Endothelial cell of umbilical vein (primary cell): ENCODE results near the gene MLF2. TPM values are rescaled to one million over a fixed set of nuclear protein-coding genes. Genes with fewer than 3 reads are reported as not detected.

ENCODE experiments used
- BruUV-seq: library from RNA; stranded (reverse); fragments of 400-500 nt; replicated peaks from 2 replicates; lab custom pipeline; 2021; lab: Mats Ljungman, UMichigan
- CTCF ChIA-PET: fragments of 300-600, 350-600 bp; sonication (Branson Sonifier 250); formaldehyde crosslinking; loops from one replicate; lab custom pipeline; 2021; ENCODE audit warnings: antibody characterized with exemption, inconsistent platforms; lab: Charles Lee
- POLR2A ChIA-PET: fragments of 300-600, 350-600 bp; sonication (Branson Sonifier 250); formaldehyde crosslinking; loops from one replicate; lab custom pipeline; 2021; ENCODE audit warnings: antibody characterized with exemption, inconsistent platforms; lab: Charles Lee
- DNase-seq: peaks from one replicate; pipeline ENCODE4 v3.0.0-alpha.2; 2011; ENCODE audit warnings: low read depth, low spot score
- FAIRE-seq: peaks from 2 replicates; lab custom pipeline; 2011; peaks lifted over from hg19 to GRCh38; lab: Jason Lieb, UNC
- H2AFZ ChIP-seq: 2 replicates; pipeline ENCODE4 v1.6.0; 2012; ENCODE audit warnings: low read depth, low read length, control low read depth, inconsistent platforms
- H3K27ac ChIP-seq: 2 replicates; pipeline ENCODE4 v1.5.1; 2011; ENCODE audit warnings: low read depth, mild to moderate bottlenecking, control low read depth, low read length, moderate library complexity; ENCODE audit not compliant: insufficient read depth
- H3K27me3 ChIP-seq, 2 experiments: 2 replicates each; pipeline versions ENCODE4 v1.6.0 to v1.6.1; 2011; ENCODE audit warnings: low read length in 2 of 2, mixed read lengths in 1 of 2; ENCODE audit not compliant: control insufficient read depth in 2 of 2, insufficient read depth in 2 of 2
- H3K36me3 ChIP-seq, 2 experiments: 2 replicates in 1 of 2; 3 replicates in 1 of 2; pipeline ENCODE4 v1.5.1; 2011; ENCODE audit warnings: low read length in 2 of 2, mild to moderate bottlenecking in 1 of 2, moderate library complexity in 1 of 2; ENCODE audit not compliant: control insufficient read depth in 2 of 2, insufficient read depth in 2 of 2; ENCODE audit errors: extremely low read depth in 1 of 2
- H3K4me1 ChIP-seq: 3 replicates; pipeline ENCODE4 v1.5.1; 2011; ENCODE audit warnings: mild to moderate bottlenecking, low read length; ENCODE audit not compliant: control insufficient read depth, insufficient read depth; ENCODE audit errors: extremely low read depth
- H3K4me2 ChIP-seq: 2 replicates; pipeline ENCODE4 v1.6.1; 2011; ENCODE audit warnings: low read length, control low read depth, mixed read lengths; ENCODE audit not compliant: insufficient read depth
- H3K4me3 ChIP-seq, 3 experiments: fragments of 200-600 bp in 1 of 3; sonication (generic), shearing (Covaris generic) in 1 of 3; replicated peaks in 1 of 3; 2 replicates each; pipeline ENCODE4 v1.5.1; 2011 to 2016; ENCODE audit warnings: control low read depth in 3 of 3, low read length in 3 of 3, mild to moderate bottlenecking in 2 of 3, inconsistent platforms in 1 of 3, low read depth in 1 of 3, moderate library complexity in 1 of 3; ENCODE audit not compliant: insufficient read depth in 1 of 3
- H3K79me2 ChIP-seq: 2 replicates; pipeline ENCODE4 v1.6.0; 2012; ENCODE audit warnings: low read length, inconsistent platforms; ENCODE audit not compliant: control insufficient read depth, insufficient read depth
- H3K9ac ChIP-seq: replicated peaks from 2 replicates; pipeline ENCODE3; 2011; ENCODE audit warnings: low read length, control low read depth; ENCODE audit not compliant: insufficient read depth; ENCODE audit errors: extremely low read depth
- H3K9me1 ChIP-seq: replicated peaks from 3 replicates; pipeline ENCODE4 v1.6.0; 2011; ENCODE audit warnings: mild to moderate bottlenecking, low read length; ENCODE audit not compliant: control insufficient read depth, insufficient read depth; ENCODE audit errors: extremely low read depth
- H3K9me3 ChIP-seq: replicated peaks from 2 replicates; pipeline ENCODE4 v1.5.1; 2012; ENCODE audit warnings: low read length, inconsistent platforms; ENCODE audit not compliant: control insufficient read depth, insufficient read depth
- H4K20me1 ChIP-seq: replicated peaks from 2 replicates; pipeline ENCODE3; 2011; ENCODE audit warnings: mild to moderate bottlenecking, low read length; ENCODE audit not compliant: control insufficient read depth, insufficient read depth; ENCODE audit errors: extremely low read depth
- EZH2 ChIP-seq: IDR thresholded peaks from 2 replicates; pipeline ENCODE4 v1.6.1; 2012; ENCODE audit warnings: borderline replicate concordance, low read depth, mild to moderate bottlenecking, moderate library complexity, low read length, inconsistent platforms; ENCODE audit not compliant: severe bottlenecking
- FOS ChIP-seq: IDR thresholded peaks from 2 replicates; pipeline ENCODE4 v1.6.1; 2011; ENCODE audit warnings: mild to moderate bottlenecking, low read length, moderate library complexity, borderline replicate concordance; ENCODE audit not compliant: insufficient read depth
- GATA2 ChIP-seq: IDR thresholded peaks from 2 replicates; pipeline ENCODE4 v1.7.0; 2011; ENCODE audit warnings: low read depth, mild to moderate bottlenecking, moderate library complexity, mixed read lengths, low read length; ENCODE audit not compliant: insufficient read length, insufficient read depth
- JUN ChIP-seq: IDR thresholded peaks from 2 replicates; pipeline ENCODE4 v1.6.1; 2011; ENCODE audit warnings: borderline replicate concordance, low read depth; ENCODE audit not compliant: insufficient read length, insufficient read depth
- MYC ChIP-seq: IDR thresholded peaks from one replicate; pipeline ENCODE4 v1.6.1; 2011; ENCODE audit warnings: mild to moderate bottlenecking, low read depth, low read length
- POLR2A ChIP-seq: IDR thresholded peaks from 2 replicates; pipeline ENCODE4 v1.6.1; 2012; ENCODE audit warnings: low read depth, mild to moderate bottlenecking, control low read depth, low read length
- POLR2AphosphoS5 ChIP-seq: IDR thresholded peaks from 2 replicates; pipeline ENCODE4 v1.6.1; 2012; ENCODE audit warnings: low read depth, mild to moderate bottlenecking, control low read depth, low read length, moderate library complexity; ENCODE audit not compliant: insufficient read depth
- dilution Hi-C: fragments of 300-500 bp; cut with MboI; formaldehyde crosslinking; loops from one replicate; pipeline ENCODE4 v1.15.0; 2019; ENCODE audit warnings: low sequenced_read_pairs; ENCODE audit not compliant: extremely low pct_ligation_motif_present
- intact Hi-C: fragments of 100-400 bp; cut with micrococcal nuclease; formaldehyde crosslinking; loops from one replicate; pipeline ENCODE4 v1.10.0; 2022
- polyA plus RNA-seq, 4 experiments: library from polyadenylated mRNA; depleted of rRNA in 3 of 4; stranded (reverse) in 3 of 4; unstranded in 1 of 4; fragments of >200 nt; gene quantifications; 2 replicates each; pipeline versions ENCODE4 v1.2.1 to v1.2.3, GENCODE V29; 2011 to 2012; ENCODE audit warnings: missing spikeins in 1 of 4
- total RNA-seq: library from RNA; stranded (reverse); gene quantifications from 2 replicates; pipeline ENCODE4 v1.2.3, GENCODE V29; 2021
- TF ChIP-seq, protein P1 (sequence below), 2 donors: IDR thresholded peaks; 1 replicate in 1 of 2; 2 replicates in 1 of 2; pipeline ENCODE4 v1.5.1; 2011; ENCODE audit warnings: low read length in 2 of 2, mild to moderate bottlenecking in 2 of 2, moderate library complexity in 2 of 2, control low read depth in 1 of 2, inconsistent platforms in 1 of 2, low read depth in 1 of 2; ENCODE audit not compliant: insufficient read depth in 1 of 2; ENCODE audit errors: extremely low read depth in 1 of 2
- TF ChIP-seq, protein P2 (sequence below): IDR thresholded peaks from 2 replicates; pipeline ENCODE4 v1.6.1; 2011; ENCODE audit not compliant: insufficient read depth, insufficient read length

MLF2 gene
- total and polyA plus RNA-seq, 2 donors (not counting 3 experiments of a cell fraction or from before 2014, with no cell fraction given): 147 to 306 TPM

DNA sequence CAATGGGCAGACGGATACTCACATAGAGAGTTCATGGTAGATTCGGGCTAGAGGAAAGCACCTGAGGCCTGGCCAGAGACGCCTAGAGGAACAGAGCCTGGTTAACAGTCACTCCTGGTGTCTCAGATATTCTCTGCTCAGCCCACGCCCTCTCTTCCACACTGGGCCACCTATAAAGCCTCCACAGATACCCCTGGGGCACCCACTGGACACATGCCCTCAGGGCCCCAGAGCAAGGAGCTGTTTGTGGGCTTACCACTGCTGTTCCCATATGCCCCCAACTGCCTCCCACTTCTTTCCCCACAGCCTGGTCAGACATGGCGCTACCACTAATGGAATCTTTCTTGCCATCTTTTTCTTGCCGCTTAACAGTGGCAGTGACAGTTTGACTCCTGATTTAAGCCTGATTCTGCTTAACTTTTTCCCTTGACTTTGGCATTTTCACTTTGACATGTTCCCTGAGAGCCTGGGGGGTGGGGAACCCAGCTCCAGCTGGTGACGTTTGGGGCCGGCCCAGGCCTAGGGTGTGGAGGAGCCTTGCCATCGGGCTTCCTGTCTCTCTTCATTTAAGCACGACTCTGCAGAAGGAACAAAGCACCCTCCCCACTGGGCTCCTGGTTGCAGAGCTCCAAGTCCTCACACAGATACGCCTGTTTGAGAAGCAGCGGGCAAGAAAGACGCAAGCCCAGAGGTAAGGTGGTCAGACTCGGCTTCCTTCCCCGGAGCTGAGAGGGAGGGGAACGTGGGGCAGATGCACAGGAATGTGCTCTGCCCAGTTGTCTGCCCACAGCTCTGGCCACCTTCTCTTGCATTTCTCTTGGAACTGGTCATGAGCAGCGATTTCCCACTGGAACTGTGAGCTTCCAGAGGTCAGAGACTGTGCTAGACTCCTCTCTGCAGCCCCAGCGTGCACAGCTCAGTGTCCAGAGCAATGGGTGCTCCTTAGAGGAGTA, 36.3 kb upstream of the MLF2 start, which contains the start of gene CD4:
Gene CD4, plus strand, starts transcription at position 557 of the 953 bp plus-strand sequence. CDS start 10,611 bp downstream, outside the sequence.
- Histone ChIP-seq H4K20me1 (no peaks in the 10 kb centered on the region), H3K27ac (no peak within 1 kb of the TSS), H3K79me2 (no peaks in the 10 kb centered on the region), H3K9ac (no peak within 1 kb of the TSS), H3K27me3 (peaks cover 3 to 5% of the 10 kb centered on the region in 2 experiments), H3K9me1 (no peaks in the 10 kb centered on the region), H3K4me2 (no peak within 1 kb of the TSS), H3K4me1 (no peaks in the 10 kb centered on the region), H3K4me3 (no peak within 1 kb of the TSS), H3K36me3 (no peaks in the 10 kb centered on the region), H3K9me3 (no peaks in the 10 kb centered on the region), H2AFZ (no peak within 1 kb of the TSS)
- TF ChIP-seq JUN (no peak), POLR2A (no peak), GATA2 (no peak), MYC (no peak), EZH2 (no peak), POLR2AphosphoS5 (no peak), FOS (no peak)
- TF ChIP-seq, protein P1, sequence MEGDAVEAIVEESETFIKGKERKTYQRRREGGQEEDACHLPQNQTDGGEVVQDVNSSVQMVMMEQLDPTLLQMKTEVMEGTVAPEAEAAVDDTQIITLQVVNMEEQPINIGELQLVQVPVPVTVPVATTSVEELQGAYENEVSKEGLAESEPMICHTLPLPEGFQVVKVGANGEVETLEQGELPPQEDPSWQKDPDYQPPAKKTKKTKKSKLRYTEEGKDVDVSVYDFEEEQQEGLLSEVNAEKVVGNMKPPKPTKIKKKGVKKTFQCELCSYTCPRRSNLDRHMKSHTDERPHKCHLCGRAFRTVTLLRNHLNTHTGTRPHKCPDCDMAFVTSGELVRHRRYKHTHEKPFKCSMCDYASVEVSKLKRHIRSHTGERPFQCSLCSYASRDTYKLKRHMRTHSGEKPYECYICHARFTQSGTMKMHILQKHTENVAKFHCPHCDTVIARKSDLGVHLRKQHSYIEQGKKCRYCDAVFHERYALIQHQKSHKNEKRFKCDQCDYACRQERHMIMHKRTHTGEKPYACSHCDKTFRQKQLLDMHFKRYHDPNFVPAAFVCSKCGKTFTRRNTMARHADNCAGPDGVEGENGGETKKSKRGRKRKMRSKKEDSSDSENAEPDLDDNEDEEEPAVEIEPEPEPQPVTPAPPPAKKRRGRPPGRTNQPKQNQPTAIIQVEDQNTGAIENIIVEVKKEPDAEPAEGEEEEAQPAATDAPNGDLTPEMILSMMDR (IDR thresholded peaks at IDR 0.05; ENCODE audit: extremely low read depth in 1 of 2, insufficient read depth in 1 of 2, low read depth in 1 of 2, low read length in 2 of 2): no peak
- TF ChIP-seq, protein P2, sequence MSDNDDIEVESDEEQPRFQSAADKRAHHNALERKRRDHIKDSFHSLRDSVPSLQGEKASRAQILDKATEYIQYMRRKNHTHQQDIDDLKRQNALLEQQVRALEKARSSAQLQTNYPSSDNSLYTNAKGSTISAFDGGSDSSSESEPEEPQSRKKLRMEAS: no peak
- DNase-seq (no peak), FAIRE-seq (no peak)
- ChIA-PET POLR2A (no interaction called here), CTCF (interaction anchor here (1.2 to 2.3 kb wide), 2 partner anchors 36 kb away, joined by 6 to 9 read pairs; partner anchors contain the start of gene MLF2)
- dilution Hi-C loops: no loop called here
- no TSS peak for BruUV-seq
- intact Hi-C loops: no loop called here
